Activated CD4-positive, alpha-beta T cell treated with anti-CD3 and anti-CD28 coated beads for 1 hour (primary cell): Measurements from ENCODE around the gene MICB.
"Not testable (repeated sequence)": the region's sequence is repeated elsewhere in the genome, so short reads cannot be mapped to it uniquely, and the experiment has no call there.

Experiments used
- DNase-seq: peaks from one replicate; pipeline ENCODE4 v3.0.0-alpha.2; 2020

The MICB gene

GRCh38 chr6:31497531-31498476 is at the start of gene MICB:
MICB (plus strand) TSS chr6:31498145; CDS start chr6:31498194, 49 bp downstream.
- peak; percentile 70 for DNase-seq

- no peak for DNase-seq
These were observed 47.2 kb upstream of the MICB start for GRCh38 chr6:31450751-31451150.

GRCh38 chr6:31452859-31453258 is 45.1 kb upstream of the MICB start:
- DNase-seq, result no peak

GRCh38 chr6:31453259-31453658 is 44.7 kb upstream of the MICB start:
- DNase-seq, result no peak

GRCh38 chr6:31459864-31460263 is 38.1 kb upstream of the MICB start:
- not testable (repeated sequence) for DNase-seq

- DNase-seq, result no peak
These were observed 37.5 kb upstream of the MICB start for GRCh38 chr6:31460361-31461025.

GRCh38 chr6:31462026-31462963 is 35.6 kb upstream of the MICB start:
- no peak for DNase-seq

- DNase-seq, result peak; percentile 83
These were observed 34.7 kb upstream of the MICB start for GRCh38 chr6:31462964-31463870.

- no peak for DNase-seq
These were observed 33.4 kb upstream of the MICB start for GRCh38 chr6:31464252-31465184.

GRCh38 chr6:31465185-31465536 is 32.8 kb upstream of the MICB start:
- no peak for DNase-seq

- DNase-seq, result no peak
These were observed 32.2 kb upstream of the MICB start for GRCh38 chr6:31465718-31466117.

GRCh38 chr6:31466466-31466865 is 31.5 kb upstream of the MICB start:
- no peak for DNase-seq

GRCh38 chr6:31467151-31467550 is 30.8 kb upstream of the MICB start:
- no peak for DNase-seq

- DNase-seq, result no peak
These were observed 29.6 kb upstream of the MICB start for GRCh38 chr6:31468311-31468710.

- no peak for DNase-seq
These were observed 27.1 kb upstream of the MICB start for GRCh38 chr6:31470801-31471200.

- DNase-seq, result no peak
These were observed 26.2 kb upstream of the MICB start for GRCh38 chr6:31471711-31472110.

GRCh38 chr6:31472259-31472658 is 25.7 kb upstream of the MICB start:
- no peak for DNase-seq

- DNase-seq, result no peak
These were observed 24.7 kb upstream of the MICB start for GRCh38 chr6:31473244-31473643.

- no peak for DNase-seq
These were observed 23.9 kb upstream of the MICB start for GRCh38 chr6:31473780-31474761.

GRCh38 chr6:31474871-31475286 is 23.1 kb upstream of the MICB start:
- no peak for DNase-seq
